HG02973 (cell line): ENCODE results near the gene CFHR5.
"Not testable (repeated sequence)": the region's sequence is repeated elsewhere in the genome, so short reads cannot be mapped to it uniquely, and the experiment has no call there.

Experiments
- ATAC-seq: cut with Tn5 transposase; IDR thresholded peaks from one replicate; pipeline ENCODE4 v1.9.1; 2021; ENCODE audit warnings: moderate library complexity; ENCODE audit not compliant: unreplicated experiment

The CFHR5 gene

GRCh38 chr1:197017558-197018146, 40.3 kb downstream of the CFHR5 start:
- no peak for ATAC-seq

DNA sequence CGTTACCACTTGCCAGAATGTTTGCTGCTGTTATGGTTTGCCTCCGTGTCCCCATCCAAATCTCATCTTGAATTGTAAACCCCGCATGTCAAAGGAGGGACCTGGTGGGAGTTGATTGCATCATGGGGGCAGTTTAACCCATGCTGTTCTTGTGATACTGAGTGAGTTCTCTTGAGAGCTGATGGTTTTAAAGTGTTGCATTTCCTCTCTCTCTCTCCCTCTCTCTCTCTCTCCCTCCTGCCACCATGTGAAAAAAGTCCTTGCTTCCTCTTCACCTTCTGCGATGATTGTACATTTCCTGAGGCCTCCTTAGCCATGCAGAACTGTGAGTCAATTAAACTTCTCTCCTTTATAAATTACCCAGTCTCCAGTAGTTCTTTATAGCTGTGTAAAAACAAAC, 44.4 kb downstream of the CFHR5 start:
- ATAC-seq = no peak

DNA sequence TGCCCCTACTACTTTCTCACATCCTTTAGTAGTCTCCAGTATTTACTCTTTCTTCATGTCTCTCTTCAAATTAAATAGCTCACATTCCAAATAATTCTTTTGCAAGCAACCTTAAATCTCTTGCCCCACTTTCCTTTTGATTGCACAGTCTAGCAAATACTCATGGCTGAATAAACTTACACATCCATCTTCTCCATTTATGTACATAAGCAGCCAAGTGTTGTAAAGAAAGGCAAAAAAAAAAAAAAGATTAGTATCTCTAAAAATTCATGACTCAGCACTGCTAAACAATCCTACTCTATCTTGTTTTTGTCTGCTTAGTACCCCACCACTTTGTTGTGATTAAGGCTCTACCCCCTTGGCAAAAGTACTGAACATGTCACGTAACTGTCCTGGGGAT, 47.1 kb downstream of the CFHR5 start:
- ATAC-seq = no peak

GRCh38 chr1:197027359-197027758, 50.0 kb downstream of the CFHR5 start:
- ATAC-seq = no peak

DNA sequence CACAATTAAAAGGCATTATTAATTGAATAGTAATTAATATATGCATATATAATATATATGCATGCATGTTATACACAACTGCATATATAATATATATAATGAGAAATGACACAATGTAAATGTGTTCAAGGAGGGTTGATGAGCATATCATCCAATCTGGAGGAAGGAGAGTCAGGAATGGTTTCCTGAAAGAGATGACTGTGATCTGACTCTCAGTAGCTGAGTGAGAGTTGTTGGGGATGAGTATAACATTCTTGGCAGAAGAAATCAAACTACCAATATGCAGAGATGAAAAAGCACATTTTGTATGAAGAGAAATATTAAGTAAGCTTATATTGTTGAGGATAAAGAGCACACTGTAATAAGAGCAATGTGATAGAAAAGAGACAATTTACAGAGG, 52.4 kb downstream of the CFHR5 start:
- ATAC-seq = no peak

DNA sequence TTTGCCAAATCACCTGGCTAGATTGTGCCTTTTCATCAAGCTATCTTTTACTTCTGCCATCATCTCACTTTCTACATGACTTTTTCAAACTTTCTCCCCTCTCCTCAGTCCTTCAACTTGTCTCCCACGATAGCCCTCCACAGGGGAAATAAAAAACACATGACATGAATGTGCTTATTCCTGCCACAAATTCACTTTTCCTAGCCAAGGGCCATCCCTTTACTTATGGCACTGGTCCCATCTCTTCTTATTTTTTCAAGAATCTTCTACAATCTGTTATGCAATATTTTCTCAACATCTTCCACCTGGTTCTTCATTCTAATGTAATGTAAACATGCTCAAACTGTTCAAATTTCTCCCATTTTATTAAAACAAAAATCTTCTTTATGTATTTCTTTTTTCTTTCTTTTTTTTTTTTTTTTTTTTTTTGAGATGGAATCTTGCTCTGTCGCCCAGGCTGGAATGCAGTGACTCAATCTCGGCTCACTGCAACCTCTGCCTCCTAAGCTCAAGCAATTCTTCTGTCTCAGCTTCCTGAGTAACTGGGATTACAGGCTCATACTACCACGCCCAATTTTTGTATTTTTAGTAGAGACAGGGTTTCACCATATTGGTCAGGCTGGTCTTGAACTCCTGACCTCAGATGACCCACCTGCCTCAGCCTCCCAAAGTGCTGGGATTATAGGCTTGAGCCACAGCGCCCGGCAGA, 57.4 kb downstream of the CFHR5 start:
- ATAC-seq = not testable (repeated sequence)

DNA sequence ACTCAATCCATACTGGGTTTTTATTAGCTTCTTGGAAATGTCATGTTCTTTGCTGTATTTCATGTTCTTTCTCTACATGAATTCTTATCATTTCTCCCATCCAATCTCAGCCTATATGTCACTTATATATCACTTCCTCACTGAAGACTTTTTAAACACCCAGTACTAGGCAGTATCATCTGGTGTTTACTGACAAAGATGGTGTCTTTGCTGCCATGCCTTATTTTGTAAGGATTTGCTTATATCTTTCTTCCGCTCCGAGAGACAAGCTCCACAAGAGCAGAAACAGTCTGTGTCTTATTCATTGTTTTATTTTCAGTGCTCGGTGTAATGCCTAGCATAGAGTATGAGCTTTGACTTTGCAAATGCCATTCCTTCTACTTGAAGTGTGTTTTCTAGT, 59.5 kb downstream of the CFHR5 start:
- ATAC-seq = no peak

DNA sequence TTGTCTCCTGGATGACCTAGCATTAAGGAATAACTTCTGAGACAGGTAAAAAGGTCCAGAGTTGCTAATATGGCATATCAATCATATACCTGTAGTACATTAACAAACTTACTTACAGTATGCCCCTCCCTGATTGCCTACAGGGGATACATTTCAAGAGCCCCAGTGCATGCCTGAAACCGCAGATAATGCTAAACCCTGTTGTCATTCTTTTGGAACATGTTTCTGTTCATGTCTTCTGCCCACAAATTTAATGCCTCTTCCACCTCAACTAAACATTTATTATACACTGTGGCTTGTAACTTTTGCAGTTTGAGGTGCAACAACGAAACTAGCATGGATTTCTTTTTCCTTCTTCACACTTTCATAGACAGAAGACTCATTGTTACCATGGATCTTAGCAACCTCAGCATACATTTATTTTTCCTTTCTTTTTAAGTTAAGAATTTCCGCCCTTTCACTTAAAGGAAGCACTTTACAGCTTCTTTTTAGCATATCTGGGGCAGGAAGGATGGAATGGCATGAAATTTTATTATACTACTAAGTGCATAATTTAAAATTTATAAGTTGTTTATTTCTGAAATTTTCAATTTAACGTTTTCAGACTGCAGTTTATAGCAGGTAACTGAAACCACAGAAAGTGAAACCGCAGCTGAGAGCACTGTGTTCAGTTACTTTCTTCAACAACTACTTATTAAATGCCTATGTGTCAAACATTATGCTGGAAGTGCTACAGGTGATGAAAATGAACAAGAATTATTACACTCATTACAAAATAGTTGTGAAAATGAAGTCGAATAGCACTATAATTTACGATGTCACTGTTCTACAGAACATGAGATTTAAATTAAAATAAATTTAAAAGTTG, 64.4 kb downstream of the CFHR5 start:
- no peak for ATAC-seq

- ATAC-seq = no peak
These were observed 65.5 kb downstream of the CFHR5 start for GRCh38 chr1:197042676-197043341.

DNA sequence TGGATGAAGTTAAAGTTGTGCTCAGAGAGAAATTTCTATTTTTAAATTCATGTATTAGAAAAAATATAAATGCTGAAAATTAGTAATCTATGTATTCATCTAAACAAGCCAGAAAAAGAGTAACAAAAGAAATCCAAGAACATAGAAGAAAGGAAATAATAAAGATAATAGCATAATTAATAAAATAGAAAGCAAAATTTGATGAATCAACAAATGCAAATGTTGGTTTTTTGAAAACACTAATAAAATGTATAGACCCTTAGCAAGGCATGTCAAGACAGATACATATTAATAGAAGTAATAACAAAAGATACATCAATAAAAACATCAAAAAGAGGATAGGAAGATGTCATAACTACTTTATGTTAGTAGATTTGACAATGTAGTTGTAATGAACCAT, 71.7 kb downstream of the CFHR5 start:
- ATAC-seq = no peak
